Panc1 (cell line): ENCODE results near the gene AGBL1.

Experiments
- CTCF ChIP-seq: fragments of 450-650 bp; IDR thresholded peaks from 2 replicates; pipeline ENCODE4 v1.5.1; 2017; ENCODE audit warnings: mild to moderate bottlenecking
- POLR2AphosphoS5 ChIP-seq: IDR thresholded peaks from 2 replicates; pipeline ENCODE4 v1.6.1; 2012; ENCODE audit warnings: mild to moderate bottlenecking, low read depth, low read length, moderate library complexity
- REST ChIP-seq, 2 experiments: IDR thresholded peaks; 2 replicates each; pipeline ENCODE4 v1.6.1; 2011 to 2012; ENCODE audit warnings: low read depth in 2 of 2, control low read depth in 1 of 2, low read length in 1 of 2, mild to moderate bottlenecking in 1 of 2, moderate library complexity in 1 of 2; ENCODE audit not compliant: insufficient read depth in 1 of 2

GRCh38 chr15:86558686-86559085 is 479.0 kb downstream of the AGBL1 start:
- no peak for TF ChIP-seq CTCF
- TF ChIP-seq REST (IDR thresholded peaks at IDR 0.05; ENCODE audit: insufficient read depth in 1 of 2, low read depth in 2 of 2, low read length in 1 of 2), result no peak
- no peak for TF ChIP-seq POLR2AphosphoS5
